ENCODE data around the gene TLCD3A.

GRCh38 chr17:708132-708531 lies 24.3 kb upstream of the TLCD3A start:
- TF ChIP-seq, protein P1, sequence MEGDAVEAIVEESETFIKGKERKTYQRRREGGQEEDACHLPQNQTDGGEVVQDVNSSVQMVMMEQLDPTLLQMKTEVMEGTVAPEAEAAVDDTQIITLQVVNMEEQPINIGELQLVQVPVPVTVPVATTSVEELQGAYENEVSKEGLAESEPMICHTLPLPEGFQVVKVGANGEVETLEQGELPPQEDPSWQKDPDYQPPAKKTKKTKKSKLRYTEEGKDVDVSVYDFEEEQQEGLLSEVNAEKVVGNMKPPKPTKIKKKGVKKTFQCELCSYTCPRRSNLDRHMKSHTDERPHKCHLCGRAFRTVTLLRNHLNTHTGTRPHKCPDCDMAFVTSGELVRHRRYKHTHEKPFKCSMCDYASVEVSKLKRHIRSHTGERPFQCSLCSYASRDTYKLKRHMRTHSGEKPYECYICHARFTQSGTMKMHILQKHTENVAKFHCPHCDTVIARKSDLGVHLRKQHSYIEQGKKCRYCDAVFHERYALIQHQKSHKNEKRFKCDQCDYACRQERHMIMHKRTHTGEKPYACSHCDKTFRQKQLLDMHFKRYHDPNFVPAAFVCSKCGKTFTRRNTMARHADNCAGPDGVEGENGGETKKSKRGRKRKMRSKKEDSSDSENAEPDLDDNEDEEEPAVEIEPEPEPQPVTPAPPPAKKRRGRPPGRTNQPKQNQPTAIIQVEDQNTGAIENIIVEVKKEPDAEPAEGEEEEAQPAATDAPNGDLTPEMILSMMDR (IDR thresholded peaks at IDR 0.05 in 4 of 5, conservative IDR thresholded peaks at IDR 0.05 in 1 of 5), result no peak
- no peak for TF ChIP-seq POLR2A (IDR thresholded peaks at IDR 0.05)

Measured in gastrocnemius medialis (tissue), 4 donors.